WTC11 (cell line): ENCODE measurements around the gene MYLK2. TPM values are rescaled to one million over a fixed set of nuclear protein-coding genes. Genes with fewer than 3 reads are reported as not detected.

ENCODE experiments used
- ATAC-seq: fragments of 200-7000 bp; cut with Tn5 transposase; 2 replicates; pipeline ENCODE4 v1.10.0; 2021; ENCODE audit warnings: mild to moderate bottlenecking, moderate library complexity
- CTCF ChIA-PET: fragments of 300-600 bp; sonication (Branson Sonifier 250); formaldehyde crosslinking; loops from one replicate; lab custom pipeline; 2021; ENCODE audit warnings: antibody characterized with exemption; lab: Charles Lee
- POLR2A ChIA-PET: fragments of 350-600 bp; sonication (Branson Sonifier 250); formaldehyde crosslinking; loops from one replicate; lab custom pipeline; 2021; ENCODE audit warnings: antibody characterized with exemption; lab: Charles Lee
- DNase-seq: peaks from one replicate; pipeline ENCODE4 v3.0.0; 2021; ENCODE audit warnings: low spot score
- H3K27ac Mint-ChIP-seq: 2 replicates; pipeline ENCODE4 v1.8.0; 2021; ENCODE audit warnings: mixed read lengths
- H3K27me3 Mint-ChIP-seq: 2 replicates; pipeline ENCODE4 v1.8.0; 2021; ENCODE audit warnings: low read depth, mild to moderate bottlenecking, moderate library complexity, mixed read lengths
- H3K36me3 Mint-ChIP-seq: 2 replicates; pipeline ENCODE4 v1.8.0; 2021; ENCODE audit warnings: mixed read lengths
- H3K4me1 Mint-ChIP-seq: 2 replicates; pipeline ENCODE4 v1.8.0; 2022; ENCODE audit warnings: mixed read lengths
- H3K4me3 Mint-ChIP-seq: 2 replicates; pipeline ENCODE4 v1.8.0; 2021; ENCODE audit warnings: mild to moderate bottlenecking, moderate library complexity, mixed read lengths
- H3K9me3 Mint-ChIP-seq: 2 replicates; pipeline ENCODE4 v1.8.0; 2021; ENCODE audit warnings: mixed read lengths
- CBFB ChIP-seq: sonication (generic); formaldehyde crosslinking; IDR thresholded peaks from 2 replicates; pipeline ENCODE4 v1.8.1; 2022; ENCODE audit warnings: mild to moderate bottlenecking, low read depth, missing genetic modification reagents
- CREM ChIP-seq: sonication (generic); formaldehyde crosslinking; IDR thresholded peaks from 2 replicates; pipeline ENCODE4 v1.8.1; 2022; ENCODE audit warnings: mild to moderate bottlenecking, missing genetic modification reagents, moderate library complexity
- ELF4 ChIP-seq: sonication (generic); formaldehyde crosslinking; IDR thresholded peaks from 2 replicates; pipeline ENCODE4 v1.8.1; 2022; ENCODE audit warnings: low read depth, mild to moderate bottlenecking, moderate library complexity, missing genetic modification reagents
- ESRRA ChIP-seq: sonication (generic); formaldehyde crosslinking; IDR thresholded peaks from 2 replicates; pipeline ENCODE4 v1.8.1; 2022; ENCODE audit warnings: mild to moderate bottlenecking, missing genetic modification reagents, borderline replicate concordance
- FOXK1 ChIP-seq: sonication (generic); formaldehyde crosslinking; IDR thresholded peaks from 2 replicates; pipeline ENCODE4 v1.8.0; 2022; ENCODE audit warnings: mild to moderate bottlenecking, moderate library complexity, missing genetic modification reagents
- GABPB1 ChIP-seq: sonication (generic); formaldehyde crosslinking; IDR thresholded peaks from 2 replicates; pipeline ENCODE4 v1.8.1; 2023; ENCODE audit warnings: mild to moderate bottlenecking, missing genetic modification reagents
- GTF2I ChIP-seq: fragments of 250-450 bp; sonication (Bioruptor Pico); conservative IDR thresholded peaks from 2 replicates; pipeline ENCODE4 v1.4.0; 2021; ENCODE audit warnings: mild to moderate bottlenecking
- JUN ChIP-seq: sonication (generic); formaldehyde crosslinking; IDR thresholded peaks from 2 replicates; pipeline ENCODE4 v1.8.0; 2023; ENCODE audit warnings: mild to moderate bottlenecking, missing genetic modification reagents
- NFE2L1 ChIP-seq: sonication (generic); formaldehyde crosslinking; IDR thresholded peaks from 2 replicates; pipeline ENCODE4 v1.8.1; 2023; ENCODE audit warnings: missing genetic modification reagents
- NR3C1 ChIP-seq: sonication (generic); formaldehyde crosslinking; conservative IDR thresholded peaks from 2 replicates; pipeline ENCODE4 v1.8.1; 2023; ENCODE audit warnings: low read depth, mild to moderate bottlenecking, missing genetic modification reagents
- RELA ChIP-seq: sonication (generic); formaldehyde crosslinking; IDR thresholded peaks from 2 replicates; pipeline ENCODE4 v1.8.1; 2022; ENCODE audit warnings: missing genetic modification reagents, mild to moderate bottlenecking, borderline replicate concordance
- SMAD4 ChIP-seq: sonication (generic); formaldehyde crosslinking; IDR thresholded peaks from 2 replicates; pipeline ENCODE4 v1.8.0; 2022; ENCODE audit warnings: mild to moderate bottlenecking, missing genetic modification reagents
- SOX15 ChIP-seq: fragments of 250-450 bp; sonication (Bioruptor Pico); IDR thresholded peaks from 2 replicates; pipeline ENCODE4 v1.9.0; 2021; ENCODE audit warnings: mild to moderate bottlenecking
- SP1 ChIP-seq: sonication (generic); formaldehyde crosslinking; conservative IDR thresholded peaks from 2 replicates; pipeline ENCODE4 v1.8.1; 2022; ENCODE audit warnings: missing genetic modification reagents
- ZNF121 ChIP-seq: sonication (generic); formaldehyde crosslinking; IDR thresholded peaks from 2 replicates; pipeline ENCODE4 v1.8.0; 2023; ENCODE audit warnings: missing genetic modification reagents
- ZNF138 ChIP-seq: sonication (generic); formaldehyde crosslinking; conservative IDR thresholded peaks from 2 replicates; pipeline ENCODE4 v1.8.1; 2022; ENCODE audit warnings: mild to moderate bottlenecking, moderate library complexity, missing genetic modification reagents
- ZNF232 ChIP-seq: sonication (generic); formaldehyde crosslinking; IDR thresholded peaks from 2 replicates; pipeline ENCODE4 v1.8.0; 2022; ENCODE audit warnings: mild to moderate bottlenecking, missing genetic modification reagents
- total RNA-seq: library from RNA; stranded (reverse); gene quantifications from 3 replicates; pipeline ENCODE4 v1.2.3, GENCODE V29; 2021
- TF ChIP-seq, protein P1 (sequence below): fragments of 250-450 bp; sonication (Bioruptor Pico); IDR thresholded peaks from 2 replicates; pipeline ENCODE4 v2.1.2; 2022; ENCODE audit warnings: mild to moderate bottlenecking, moderate library complexity
- TF ChIP-seq, protein P2 (sequence below): sonication (generic); formaldehyde crosslinking; IDR thresholded peaks from 2 replicates; pipeline ENCODE4 v1.8.0; 2022; ENCODE audit warnings: mild to moderate bottlenecking, missing genetic modification reagents
- TF ChIP-seq, protein P3 (sequence below): sonication (generic); formaldehyde crosslinking; IDR thresholded peaks from 2 replicates; pipeline ENCODE4 v1.8.0; 2022; ENCODE audit warnings: mild to moderate bottlenecking, missing genetic modification reagents
- TF ChIP-seq, protein P4 (sequence below): fragments of 250-450 bp; sonication (Bioruptor Pico); IDR thresholded peaks from 2 replicates; pipeline ENCODE4 v1.9.0; 2021; ENCODE audit warnings: mild to moderate bottlenecking, borderline replicate concordance
- TF ChIP-seq, protein P5 (sequence below): sonication (generic); formaldehyde crosslinking; IDR thresholded peaks from 2 replicates; pipeline ENCODE4 v1.8.1; 2022; ENCODE audit warnings: missing genetic modification reagents, borderline replicate concordance
- TF ChIP-seq, protein P6 (sequence below): sonication (generic); formaldehyde crosslinking; IDR thresholded peaks from 2 replicates; pipeline ENCODE4 v1.8.1; 2022; ENCODE audit warnings: mild to moderate bottlenecking, moderate library complexity, missing genetic modification reagents
- TF ChIP-seq, protein P7 (sequence below): sonication (generic); formaldehyde crosslinking; IDR thresholded peaks from 2 replicates; pipeline ENCODE4 v1.8.1; 2023; ENCODE audit warnings: mild to moderate bottlenecking, missing genetic modification reagents

Gene MYLK2
- total RNA-seq, 1 experiment from 2014 or later = 0.28 TPM

DNA sequence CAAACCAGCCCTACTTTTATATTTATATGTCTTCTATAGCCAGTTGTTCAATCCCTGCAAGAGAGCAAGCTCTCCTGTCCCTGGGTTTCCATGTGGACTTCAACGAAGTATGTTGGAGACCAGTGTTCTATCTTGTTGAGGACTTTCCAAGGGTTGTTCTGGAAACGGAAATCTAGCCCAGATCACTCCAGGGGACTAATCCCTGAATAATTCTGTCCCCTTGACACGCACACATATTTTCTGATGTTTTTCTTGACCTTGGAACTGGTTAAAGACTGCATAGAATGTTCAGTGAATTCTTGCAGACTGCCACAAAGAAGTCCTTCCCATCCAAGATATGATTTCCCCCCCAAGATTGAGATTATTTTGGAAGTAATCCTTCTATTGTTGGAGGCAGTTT lies 9.5 kb upstream of the MYLK2 start (continued):
- TF ChIP-seq, protein P1, sequence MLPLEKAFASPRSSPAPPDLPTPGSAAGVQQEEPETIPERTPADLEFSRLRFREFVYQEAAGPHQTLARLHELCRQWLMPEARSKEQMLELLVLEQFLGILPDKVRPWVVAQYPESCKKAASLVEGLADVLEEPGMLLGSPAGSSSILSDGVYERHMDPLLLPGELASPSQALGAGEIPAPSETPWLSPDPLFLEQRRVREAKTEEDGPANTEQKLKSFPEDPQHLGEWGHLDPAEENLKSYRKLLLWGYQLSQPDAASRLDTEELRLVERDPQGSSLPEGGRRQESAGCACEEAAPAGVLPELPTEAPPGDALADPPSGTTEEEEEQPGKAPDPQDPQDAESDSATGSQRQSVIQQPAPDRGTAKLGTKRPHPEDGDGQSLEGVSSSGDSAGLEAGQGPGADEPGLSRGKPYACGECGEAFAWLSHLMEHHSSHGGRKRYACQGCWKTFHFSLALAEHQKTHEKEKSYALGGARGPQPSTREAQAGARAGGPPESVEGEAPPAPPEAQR (CRISPR knock-in tag) = no peak
- TF ChIP-seq ZNF232 (CRISPR knock-in tag) (no peak), FOXK1 (CRISPR knock-in tag) (no peak), ZNF121 (CRISPR knock-in tag) (no peak), SOX15 (no peak), SP1 (CRISPR knock-in tag) (no peak), NFE2L1 (CRISPR knock-in tag) (no peak), GTF2I (CRISPR knock-in tag) (no peak)
- TF ChIP-seq, protein P2, sequence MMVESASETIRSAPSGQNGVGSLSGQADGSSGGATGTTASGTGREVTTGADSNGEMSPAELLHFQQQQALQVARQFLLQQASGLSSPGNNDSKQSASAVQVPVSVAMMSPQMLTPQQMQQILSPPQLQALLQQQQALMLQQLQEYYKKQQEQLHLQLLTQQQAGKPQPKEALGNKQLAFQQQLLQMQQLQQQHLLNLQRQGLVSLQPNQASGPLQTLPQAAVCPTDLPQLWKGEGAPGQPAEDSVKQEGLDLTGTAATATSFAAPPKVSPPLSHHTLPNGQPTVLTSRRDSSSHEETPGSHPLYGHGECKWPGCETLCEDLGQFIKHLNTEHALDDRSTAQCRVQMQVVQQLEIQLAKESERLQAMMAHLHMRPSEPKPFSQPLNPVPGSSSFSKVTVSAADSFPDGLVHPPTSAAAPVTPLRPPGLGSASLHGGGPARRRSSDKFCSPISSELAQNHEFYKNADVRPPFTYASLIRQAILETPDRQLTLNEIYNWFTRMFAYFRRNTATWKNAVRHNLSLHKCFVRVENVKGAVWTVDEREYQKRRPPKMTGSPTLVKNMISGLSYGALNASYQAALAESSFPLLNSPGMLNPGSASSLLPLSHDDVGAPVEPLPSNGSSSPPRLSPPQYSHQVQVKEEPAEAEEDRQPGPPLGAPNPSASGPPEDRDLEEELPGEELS (CRISPR knock-in tag) = no peak

DNA sequence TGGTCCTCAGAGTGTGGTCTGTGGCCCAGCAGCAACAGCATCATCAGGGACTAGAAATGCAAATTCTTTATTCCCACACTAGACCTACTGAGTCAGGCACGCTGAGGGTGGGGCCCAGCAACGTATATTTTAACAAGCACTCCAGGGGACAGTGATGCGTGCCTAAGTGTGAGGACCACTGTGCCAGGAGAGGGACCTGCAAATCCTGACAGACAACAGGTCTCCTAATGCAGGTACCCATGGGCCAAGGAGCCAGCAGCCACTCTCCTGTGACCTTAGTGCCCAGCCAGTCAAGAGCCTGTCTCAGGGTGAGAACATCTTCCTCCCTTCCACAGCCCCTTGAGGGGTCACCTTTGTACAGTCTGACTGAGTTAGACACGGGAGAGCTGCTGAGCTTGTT lies 8.0 kb upstream of the MYLK2 start:
- ATAC-seq (no peak), DNase-seq (no peak)
- Mint-ChIP-seq H3K4me3 (no peak overlapping the region), H3K27me3 (no peaks in the 10 kb centered on the region), H3K27ac (no peak overlapping the region), H3K4me1 (peaks cover 5% of the 10 kb centered on the region), H3K36me3 (no peaks in the 10 kb centered on the region; the same call in 1 of the 2 replicates), H3K9me3 (no peaks in the 10 kb centered on the region)
- ChIA-PET POLR2A (interaction anchor here (0.6 to 0.7 kb wide), 3 partner anchors 70 to 202 kb away, joined by 3 to 4 read pairs (median 3); partner anchors contain the start of gene TPX2), CTCF (interaction anchor here (0.6 to 1.0 kb wide), 2 partner anchors 22 to 163 kb away, joined by 3 to 4 read pairs; no protein-coding TSS in a partner anchor)
- TF ChIP-seq JUN (no peak), NR3C1 (CRISPR knock-in tag) (no peak), CBFB (CRISPR knock-in tag) (no peak), SMAD4 (no peak), CREM (CRISPR knock-in tag) (no peak), ZNF138 (CRISPR knock-in tag) (no peak), GABPB1 (CRISPR knock-in tag) (no peak), ESRRA (CRISPR knock-in tag) (no peak), ELF4 (CRISPR knock-in tag) (no peak), RELA (no peak)
- TF ChIP-seq, protein P3, sequence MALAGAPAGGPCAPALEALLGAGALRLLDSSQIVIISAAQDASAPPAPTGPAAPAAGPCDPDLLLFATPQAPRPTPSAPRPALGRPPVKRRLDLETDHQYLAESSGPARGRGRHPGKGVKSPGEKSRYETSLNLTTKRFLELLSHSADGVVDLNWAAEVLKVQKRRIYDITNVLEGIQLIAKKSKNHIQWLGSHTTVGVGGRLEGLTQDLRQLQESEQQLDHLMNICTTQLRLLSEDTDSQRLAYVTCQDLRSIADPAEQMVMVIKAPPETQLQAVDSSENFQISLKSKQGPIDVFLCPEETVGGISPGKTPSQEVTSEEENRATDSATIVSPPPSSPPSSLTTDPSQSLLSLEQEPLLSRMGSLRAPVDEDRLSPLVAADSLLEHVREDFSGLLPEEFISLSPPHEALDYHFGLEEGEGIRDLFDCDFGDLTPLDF (CRISPR knock-in tag) = no peak
- TF ChIP-seq, protein P4, sequence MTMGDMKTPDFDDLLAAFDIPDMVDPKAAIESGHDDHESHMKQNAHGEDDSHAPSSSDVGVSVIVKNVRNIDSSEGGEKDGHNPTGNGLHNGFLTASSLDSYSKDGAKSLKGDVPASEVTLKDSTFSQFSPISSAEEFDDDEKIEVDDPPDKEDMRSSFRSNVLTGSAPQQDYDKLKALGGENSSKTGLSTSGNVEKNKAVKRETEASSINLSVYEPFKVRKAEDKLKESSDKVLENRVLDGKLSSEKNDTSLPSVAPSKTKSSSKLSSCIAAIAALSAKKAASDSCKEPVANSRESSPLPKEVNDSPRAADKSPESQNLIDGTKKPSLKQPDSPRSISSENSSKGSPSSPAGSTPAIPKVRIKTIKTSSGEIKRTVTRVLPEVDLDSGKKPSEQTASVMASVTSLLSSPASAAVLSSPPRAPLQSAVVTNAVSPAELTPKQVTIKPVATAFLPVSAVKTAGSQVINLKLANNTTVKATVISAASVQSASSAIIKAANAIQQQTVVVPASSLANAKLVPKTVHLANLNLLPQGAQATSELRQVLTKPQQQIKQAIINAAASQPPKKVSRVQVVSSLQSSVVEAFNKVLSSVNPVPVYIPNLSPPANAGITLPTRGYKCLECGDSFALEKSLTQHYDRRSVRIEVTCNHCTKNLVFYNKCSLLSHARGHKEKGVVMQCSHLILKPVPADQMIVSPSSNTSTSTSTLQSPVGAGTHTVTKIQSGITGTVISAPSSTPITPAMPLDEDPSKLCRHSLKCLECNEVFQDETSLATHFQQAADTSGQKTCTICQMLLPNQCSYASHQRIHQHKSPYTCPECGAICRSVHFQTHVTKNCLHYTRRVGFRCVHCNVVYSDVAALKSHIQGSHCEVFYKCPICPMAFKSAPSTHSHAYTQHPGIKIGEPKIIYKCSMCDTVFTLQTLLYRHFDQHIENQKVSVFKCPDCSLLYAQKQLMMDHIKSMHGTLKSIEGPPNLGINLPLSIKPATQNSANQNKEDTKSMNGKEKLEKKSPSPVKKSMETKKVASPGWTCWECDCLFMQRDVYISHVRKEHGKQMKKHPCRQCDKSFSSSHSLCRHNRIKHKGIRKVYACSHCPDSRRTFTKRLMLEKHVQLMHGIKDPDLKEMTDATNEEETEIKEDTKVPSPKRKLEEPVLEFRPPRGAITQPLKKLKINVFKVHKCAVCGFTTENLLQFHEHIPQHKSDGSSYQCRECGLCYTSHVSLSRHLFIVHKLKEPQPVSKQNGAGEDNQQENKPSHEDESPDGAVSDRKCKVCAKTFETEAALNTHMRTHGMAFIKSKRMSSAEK (CRISPR knock-in tag) = no peak
- TF ChIP-seq, protein P5, sequence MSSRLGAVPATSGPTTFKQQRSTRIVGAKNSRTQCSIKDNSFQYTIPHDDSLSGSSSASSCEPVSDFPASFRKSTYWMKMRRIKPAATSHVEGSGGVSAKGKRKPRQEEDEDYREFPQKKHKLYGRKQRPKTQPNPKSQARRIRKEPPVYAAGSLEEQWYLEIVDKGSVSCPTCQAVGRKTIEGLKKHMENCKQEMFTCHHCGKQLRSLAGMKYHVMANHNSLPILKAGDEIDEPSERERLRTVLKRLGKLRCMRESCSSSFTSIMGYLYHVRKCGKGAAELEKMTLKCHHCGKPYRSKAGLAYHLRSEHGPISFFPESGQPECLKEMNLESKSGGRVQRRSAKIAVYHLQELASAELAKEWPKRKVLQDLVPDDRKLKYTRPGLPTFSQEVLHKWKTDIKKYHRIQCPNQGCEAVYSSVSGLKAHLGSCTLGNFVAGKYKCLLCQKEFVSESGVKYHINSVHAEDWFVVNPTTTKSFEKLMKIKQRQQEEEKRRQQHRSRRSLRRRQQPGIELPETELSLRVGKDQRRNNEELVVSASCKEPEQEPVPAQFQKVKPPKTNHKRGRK (CRISPR knock-in tag) = no peak
- TF ChIP-seq, protein P6, sequence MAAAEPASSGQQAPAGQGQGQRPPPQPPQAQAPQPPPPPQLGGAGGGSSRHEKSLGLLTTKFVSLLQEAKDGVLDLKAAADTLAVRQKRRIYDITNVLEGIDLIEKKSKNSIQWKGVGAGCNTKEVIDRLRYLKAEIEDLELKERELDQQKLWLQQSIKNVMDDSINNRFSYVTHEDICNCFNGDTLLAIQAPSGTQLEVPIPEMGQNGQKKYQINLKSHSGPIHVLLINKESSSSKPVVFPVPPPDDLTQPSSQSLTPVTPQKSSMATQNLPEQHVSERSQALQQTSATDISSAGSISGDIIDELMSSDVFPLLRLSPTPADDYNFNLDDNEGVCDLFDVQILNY (CRISPR knock-in tag) = no peak
- TF ChIP-seq, protein P7, sequence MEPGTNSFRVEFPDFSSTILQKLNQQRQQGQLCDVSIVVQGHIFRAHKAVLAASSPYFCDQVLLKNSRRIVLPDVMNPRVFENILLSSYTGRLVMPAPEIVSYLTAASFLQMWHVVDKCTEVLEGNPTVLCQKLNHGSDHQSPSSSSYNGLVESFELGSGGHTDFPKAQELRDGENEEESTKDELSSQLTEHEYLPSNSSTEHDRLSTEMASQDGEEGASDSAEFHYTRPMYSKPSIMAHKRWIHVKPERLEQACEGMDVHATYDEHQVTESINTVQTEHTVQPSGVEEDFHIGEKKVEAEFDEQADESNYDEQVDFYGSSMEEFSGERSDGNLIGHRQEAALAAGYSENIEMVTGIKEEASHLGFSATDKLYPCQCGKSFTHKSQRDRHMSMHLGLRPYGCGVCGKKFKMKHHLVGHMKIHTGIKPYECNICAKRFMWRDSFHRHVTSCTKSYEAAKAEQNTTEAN (CRISPR knock-in tag) = no peak
